ENCODE measurements around the gene FAM118B. TPM values are rescaled to one million over a fixed set of nuclear protein-coding genes. Genes with fewer than 3 reads are reported as not detected.

FAM118B gene
- 10 to 100 TPM; 16.0 to 16.3 TPM for total RNA-seq

GRCh38 chr11:126211236-126212088 lies at the start of gene FAM118B, which contains the start of gene RPUSD4:
TSS of gene FAM118B (plus strand) at chr11:126211782. CDS start at chr11:126235002, 23,220 bp downstream.
TSS of gene RPUSD4 (minus strand) at chr11:126211650. CDS start at chr11:126211638, 12 bp downstream.
- peak within 1 kb of the TSS; percentile 63 to 65 for H3K4me3 ChIP-seq
- TF ChIP-seq, protein P1, sequence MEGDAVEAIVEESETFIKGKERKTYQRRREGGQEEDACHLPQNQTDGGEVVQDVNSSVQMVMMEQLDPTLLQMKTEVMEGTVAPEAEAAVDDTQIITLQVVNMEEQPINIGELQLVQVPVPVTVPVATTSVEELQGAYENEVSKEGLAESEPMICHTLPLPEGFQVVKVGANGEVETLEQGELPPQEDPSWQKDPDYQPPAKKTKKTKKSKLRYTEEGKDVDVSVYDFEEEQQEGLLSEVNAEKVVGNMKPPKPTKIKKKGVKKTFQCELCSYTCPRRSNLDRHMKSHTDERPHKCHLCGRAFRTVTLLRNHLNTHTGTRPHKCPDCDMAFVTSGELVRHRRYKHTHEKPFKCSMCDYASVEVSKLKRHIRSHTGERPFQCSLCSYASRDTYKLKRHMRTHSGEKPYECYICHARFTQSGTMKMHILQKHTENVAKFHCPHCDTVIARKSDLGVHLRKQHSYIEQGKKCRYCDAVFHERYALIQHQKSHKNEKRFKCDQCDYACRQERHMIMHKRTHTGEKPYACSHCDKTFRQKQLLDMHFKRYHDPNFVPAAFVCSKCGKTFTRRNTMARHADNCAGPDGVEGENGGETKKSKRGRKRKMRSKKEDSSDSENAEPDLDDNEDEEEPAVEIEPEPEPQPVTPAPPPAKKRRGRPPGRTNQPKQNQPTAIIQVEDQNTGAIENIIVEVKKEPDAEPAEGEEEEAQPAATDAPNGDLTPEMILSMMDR (IDR thresholded peaks at IDR 0.05): no peak
- no peaks in the 10 kb centered on the region for H3K27me3 ChIP-seq
- H3K9me3 ChIP-seq: no peaks in the 10 kb centered on the region
- DNase-seq (ENCODE audit: low spot score): peak; percentile 99
- H3K4me1 ChIP-seq: peaks cover 0 to 19% of the 10 kb centered on the region in 2 donors
- peak within 1 kb of the TSS; percentile 46 to 79 for H3K27ac ChIP-seq
- peaks cover 14% of the 10 kb centered on the region for H3K36me3 ChIP-seq

- TF ChIP-seq, protein P1 (IDR thresholded peaks at IDR 0.05): no peak
- no peaks in the 10 kb centered on the region for H3K4me1 ChIP-seq
- no peaks in the 10 kb centered on the region for H3K36me3 ChIP-seq
- H3K4me3 ChIP-seq: no peak overlapping the region
- H3K27ac ChIP-seq: no peak overlapping the region
- DNase-seq (ENCODE audit: low spot score): no peak
- no peaks in the 10 kb centered on the region for H3K27me3 ChIP-seq
- H3K9me3 ChIP-seq: no peaks in the 10 kb centered on the region
Observed at GRCh38 chr11:126162306-126163030, 49.1 kb upstream of the FAM118B start.

DNA sequence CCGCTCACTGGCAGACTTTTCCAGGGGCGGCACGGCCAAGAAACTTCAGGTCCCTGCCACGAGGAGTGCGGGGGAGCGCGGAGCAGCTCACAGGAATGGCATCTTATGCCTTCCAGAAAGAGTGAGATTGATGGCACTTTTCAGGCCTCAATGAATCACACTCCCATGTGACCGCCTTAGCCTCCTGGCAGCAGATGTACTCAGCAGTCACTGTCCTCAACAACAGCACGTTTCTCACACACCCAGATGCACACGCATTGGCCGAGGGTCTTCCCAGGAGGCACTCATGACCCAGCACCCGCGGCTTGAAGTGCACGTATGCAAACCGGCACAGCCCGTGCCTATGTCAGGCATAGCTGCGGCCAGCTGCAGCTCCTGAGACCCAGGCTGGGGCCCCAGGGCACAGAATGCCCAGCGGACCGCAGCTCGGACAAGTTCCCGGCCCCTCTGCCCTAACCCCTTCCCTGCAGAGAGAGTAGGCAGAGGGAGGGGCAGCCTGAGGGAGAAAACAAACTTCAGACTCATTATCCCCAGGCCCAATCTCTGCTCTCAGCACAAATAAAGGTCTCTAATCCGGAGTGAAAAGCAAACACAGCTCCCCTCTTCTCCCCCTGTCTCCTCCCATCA lies 48.4 kb upstream of the FAM118B start:
- DNase-seq (ENCODE audit: low spot score): no peak
- TF ChIP-seq, protein P1 (IDR thresholded peaks at IDR 0.05): no peak
- H3K9me3 ChIP-seq: no peaks in the 10 kb centered on the region
- no peaks in the 10 kb centered on the region for H3K36me3 ChIP-seq
- H3K27me3 ChIP-seq: no peaks in the 10 kb centered on the region
- H3K4me1 ChIP-seq: no peaks in the 10 kb centered on the region
- no peak overlapping the region for H3K4me3 ChIP-seq
- no peak overlapping the region for H3K27ac ChIP-seq

DNA sequence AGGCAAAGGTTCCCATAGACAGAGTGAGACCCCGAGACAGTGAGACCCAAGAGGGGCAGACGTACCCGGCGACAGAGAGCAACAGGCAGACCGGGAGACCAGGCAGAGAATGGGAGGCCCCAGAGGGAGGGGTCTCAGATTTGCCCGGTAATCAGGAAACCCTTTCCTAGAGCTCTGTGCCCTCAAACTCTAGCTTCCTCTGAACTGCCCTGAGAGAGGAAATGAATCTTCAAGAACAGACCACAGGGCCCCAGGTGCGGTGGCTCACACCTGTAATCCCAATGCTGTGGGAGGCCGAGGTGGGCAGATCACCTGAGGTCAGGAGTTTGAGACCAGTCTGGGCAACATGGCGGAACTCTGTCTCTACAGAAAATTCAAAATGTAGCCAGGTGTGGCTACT lies 47.8 kb upstream of the FAM118B start:
- Histone ChIP-seq H3K4me1 (no peaks in the 10 kb centered on the region), H3K36me3 (no peaks in the 10 kb centered on the region), H3K4me3 (no peak overlapping the region), H3K27ac (no peak overlapping the region), H3K9me3 (no peaks in the 10 kb centered on the region), H3K27me3 (no peaks in the 10 kb centered on the region)
- no peak for DNase-seq (ENCODE audit: low spot score)
- TF ChIP-seq, protein P1 (IDR thresholded peaks at IDR 0.05): no peak

GRCh38 chr11:126164781-126165180 lies 46.8 kb upstream of the FAM118B start:
- Histone ChIP-seq H3K36me3 (no peaks in the 10 kb centered on the region), H3K27me3 (no peaks in the 10 kb centered on the region), H3K9me3 (no peaks in the 10 kb centered on the region), H3K4me3 (no peak overlapping the region), H3K4me1 (no peaks in the 10 kb centered on the region), H3K27ac (no peak overlapping the region)
- TF ChIP-seq, protein P1 (IDR thresholded peaks at IDR 0.05): no peak
- DNase-seq (ENCODE audit: low spot score): no peak
